OCI-LY3 (cell line): ENCODE data around the gene C11orf71.

ENCODE experiments used
- CTCF ChIP-seq: fragments of 200-600, 300-600 bp; sonication (generic); IDR thresholded peaks from 2 replicates; pipeline ENCODE4 v1.5.1; 2014; ENCODE audit warnings: antibody characterized with exemption, low read length, low read depth
- EZH2phosphoT487 ChIP-seq: fragments of 200-600 bp; shearing (Covaris generic); IDR thresholded peaks from 2 replicates; pipeline ENCODE4 v1.6.1; 2018; ENCODE audit warnings: antibody characterized with exemption, mixed run types, low read depth

- no peak for TF ChIP-seq CTCF
- TF ChIP-seq EZH2phosphoT487, result no peak
Measured at GRCh38 chr11:114399490-114400215, 658 bp downstream of the C11orf71 start.
